ENCODE data around the gene ASPSCR1.

Gene ASPSCR1

DNA sequence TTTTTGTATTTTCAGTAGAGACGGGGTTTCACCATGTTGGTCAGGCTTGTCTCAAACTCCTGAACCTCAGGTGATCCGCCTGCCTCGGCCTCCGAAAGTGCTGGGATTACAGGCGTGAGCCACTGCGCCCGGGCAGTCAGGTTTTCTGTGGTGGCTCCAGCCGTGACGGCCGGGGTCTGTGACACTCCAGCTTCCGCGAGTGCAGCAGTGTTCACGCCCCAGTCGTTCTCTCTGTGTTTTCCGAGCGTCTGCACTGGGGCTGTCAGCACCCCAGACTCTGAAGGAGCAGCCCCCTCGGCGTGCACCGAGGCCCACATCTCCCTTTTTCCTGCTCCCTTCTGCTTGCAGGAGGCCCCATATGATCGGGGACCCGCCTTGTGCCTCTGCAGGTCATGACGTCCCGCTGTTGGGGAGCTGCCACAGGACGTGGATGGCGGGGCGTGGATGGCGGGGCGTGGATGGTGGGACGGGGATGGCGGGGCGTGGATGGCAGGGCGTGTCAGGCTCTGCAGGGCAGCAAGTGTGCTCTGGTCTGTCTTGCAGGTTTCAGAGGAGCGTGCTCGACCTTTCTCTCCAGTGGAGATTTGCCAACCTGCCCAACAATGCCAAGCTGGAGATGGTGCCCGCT lies 5.7 kb downstream of the ASPSCR1 start:
- DNase-seq (ENCODE audit: low read depth), result no peak

DNA sequence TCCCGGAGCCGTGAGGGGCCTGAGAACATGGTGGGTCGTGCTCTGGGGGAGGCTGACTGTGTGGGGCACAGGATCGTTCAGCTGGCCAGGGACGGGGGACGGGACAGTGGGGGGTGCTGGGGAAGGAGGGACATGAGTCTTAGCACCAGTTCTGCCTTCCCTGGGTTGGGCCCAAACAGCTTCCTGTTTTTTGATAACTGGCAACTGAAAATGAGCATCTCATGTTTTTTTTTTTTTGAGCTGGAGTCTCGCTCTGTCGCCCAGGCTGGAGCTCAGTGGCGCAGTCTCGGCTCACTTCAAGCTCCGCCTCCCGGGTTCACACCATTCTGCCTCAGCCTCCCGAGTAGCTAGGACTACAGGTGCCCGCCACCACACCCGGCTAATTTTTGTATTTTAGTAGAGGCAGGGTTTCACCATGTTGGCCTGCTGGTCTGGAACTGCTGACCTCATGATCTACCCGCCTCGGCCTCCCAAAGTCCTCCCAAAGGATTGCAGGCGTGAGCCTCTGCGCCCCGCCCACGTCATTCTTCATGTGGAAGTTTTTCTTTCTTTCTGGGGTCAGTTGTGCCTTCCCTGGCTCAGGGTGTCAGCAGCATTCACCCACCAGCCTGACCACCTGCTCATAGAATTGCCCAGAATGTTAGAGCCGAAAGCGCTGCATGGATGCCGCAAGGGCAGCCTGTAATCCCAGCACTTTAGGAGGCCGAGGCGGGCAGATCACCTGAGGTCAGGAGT lies 6.4 kb downstream of the ASPSCR1 start:
- no peak for DNase-seq (ENCODE audit: low read depth)

DNA sequence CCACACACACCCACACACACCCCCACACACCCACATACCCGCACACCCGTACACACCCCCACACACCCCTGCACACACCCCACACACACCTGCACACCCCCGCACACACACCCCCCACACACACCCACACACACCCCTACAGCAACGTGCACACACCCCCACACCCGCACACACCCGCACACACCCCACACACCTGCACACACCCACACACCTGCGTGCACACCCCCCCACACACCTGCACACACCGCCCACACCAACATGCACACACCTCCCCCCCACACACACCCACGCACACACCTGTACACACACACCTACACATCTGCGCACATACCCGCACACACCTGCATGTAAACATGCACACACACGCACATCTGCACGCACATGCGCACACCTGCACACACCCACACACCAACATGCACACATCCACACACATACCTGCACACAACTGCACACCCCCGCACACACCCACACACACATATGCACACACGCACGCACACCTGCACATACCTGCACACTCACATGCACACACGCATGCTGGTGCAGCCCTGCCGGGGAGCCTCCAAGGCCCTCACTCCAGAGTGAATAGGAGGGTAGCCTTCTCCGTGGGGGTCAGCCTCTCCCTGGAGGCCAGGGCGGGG lies 7.5 kb downstream of the ASPSCR1 start:
- DNase-seq (ENCODE audit: low read depth), result no peak

DNA sequence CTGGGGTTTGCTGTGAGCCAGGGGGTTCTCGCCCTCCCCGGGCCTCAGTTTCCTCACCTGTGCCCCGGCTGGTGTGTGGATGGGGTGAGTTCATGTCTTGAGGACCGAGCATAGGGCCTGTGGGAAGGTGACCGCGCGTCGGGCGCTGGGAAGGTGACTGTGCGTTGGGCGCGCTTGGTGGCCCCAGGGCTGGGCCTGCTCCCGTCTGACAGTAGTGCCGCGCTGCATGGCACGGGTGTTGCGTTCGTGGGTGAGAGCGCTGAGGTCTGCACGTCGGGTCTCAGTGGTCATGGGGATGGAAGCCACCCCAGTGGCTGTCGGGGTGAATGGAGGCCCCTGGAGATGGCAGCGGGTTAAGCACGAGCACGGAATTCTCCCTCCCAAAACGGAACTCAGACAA lies 9.2 kb downstream of the ASPSCR1 start:
- no peak for DNase-seq (ENCODE audit: low read depth)

DNA sequence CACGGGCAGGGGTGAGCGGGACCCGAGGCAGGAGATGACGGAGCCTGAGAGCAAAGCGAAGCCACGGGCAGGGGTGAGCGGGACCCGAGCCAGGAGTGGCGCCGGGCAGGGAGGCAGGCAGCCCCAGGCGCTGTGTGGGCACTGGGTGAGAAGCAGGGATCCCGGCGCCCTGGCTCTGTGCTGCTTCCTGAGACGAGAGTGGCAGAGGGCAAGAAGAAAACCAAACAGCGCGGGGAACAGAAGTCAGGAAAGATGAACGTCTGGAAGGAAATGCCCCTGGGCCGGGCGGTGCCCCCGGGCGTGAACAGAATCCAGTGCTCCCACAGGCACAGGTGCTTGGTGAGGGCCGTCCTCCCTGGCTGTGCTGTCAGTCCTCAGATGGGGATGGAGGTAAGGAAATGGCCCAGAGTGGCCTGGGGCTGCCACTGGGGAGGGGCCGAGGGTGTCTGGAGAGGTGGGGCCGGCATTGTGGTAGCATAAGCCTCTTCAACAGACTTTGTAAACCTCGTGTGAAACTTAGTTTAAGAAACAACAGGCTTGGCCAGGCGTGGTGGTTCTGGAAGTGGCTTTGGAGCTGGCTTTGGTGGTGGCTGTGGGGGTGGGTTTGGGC lies 9.8 kb downstream of the ASPSCR1 start:
- no peak for DNase-seq (ENCODE audit: low read depth)

DNA sequence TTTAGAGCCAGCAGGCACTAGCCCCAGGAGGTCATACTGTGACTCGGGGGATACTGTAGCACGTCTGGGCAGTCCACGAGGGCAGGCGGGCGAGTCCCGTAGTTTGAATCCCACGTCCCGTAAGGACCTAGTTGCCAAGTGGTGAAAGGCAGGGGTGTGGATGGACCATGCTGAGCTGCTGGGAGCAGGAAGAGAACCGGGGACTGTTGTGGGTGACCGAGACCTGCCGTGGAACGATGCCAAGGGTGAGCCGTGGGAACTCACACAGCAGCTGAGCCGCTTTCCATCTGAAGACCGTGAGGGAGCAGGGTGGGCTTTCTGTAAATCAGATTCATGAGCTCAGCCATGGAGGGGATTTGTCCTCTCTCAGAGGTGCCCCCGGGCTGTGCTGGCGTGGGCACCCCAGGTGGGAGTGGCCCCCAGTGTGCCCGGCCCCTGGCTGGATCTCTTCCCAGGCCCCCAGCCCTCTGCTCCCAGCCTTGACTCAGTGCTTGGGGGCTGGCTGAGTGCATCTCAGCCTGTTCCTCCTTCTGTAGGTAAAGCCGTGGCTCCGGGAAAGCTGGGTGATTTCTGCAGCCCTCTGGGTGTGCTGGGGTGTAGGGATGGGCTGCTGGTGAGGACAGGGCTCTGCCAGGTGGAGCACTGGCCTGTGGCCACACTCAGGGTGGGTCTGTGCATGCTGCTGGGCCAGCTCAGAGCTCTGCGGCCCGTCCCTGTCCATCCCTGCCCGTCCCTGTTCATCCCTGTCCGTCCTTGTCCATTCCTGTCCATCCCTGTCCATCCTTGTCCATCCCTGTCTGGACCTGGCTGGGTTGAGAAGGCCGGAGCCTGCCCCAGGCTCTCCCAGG lies 13.6 kb downstream of the ASPSCR1 start:
- DNase-seq (ENCODE audit: low read depth), result no peak

DNA sequence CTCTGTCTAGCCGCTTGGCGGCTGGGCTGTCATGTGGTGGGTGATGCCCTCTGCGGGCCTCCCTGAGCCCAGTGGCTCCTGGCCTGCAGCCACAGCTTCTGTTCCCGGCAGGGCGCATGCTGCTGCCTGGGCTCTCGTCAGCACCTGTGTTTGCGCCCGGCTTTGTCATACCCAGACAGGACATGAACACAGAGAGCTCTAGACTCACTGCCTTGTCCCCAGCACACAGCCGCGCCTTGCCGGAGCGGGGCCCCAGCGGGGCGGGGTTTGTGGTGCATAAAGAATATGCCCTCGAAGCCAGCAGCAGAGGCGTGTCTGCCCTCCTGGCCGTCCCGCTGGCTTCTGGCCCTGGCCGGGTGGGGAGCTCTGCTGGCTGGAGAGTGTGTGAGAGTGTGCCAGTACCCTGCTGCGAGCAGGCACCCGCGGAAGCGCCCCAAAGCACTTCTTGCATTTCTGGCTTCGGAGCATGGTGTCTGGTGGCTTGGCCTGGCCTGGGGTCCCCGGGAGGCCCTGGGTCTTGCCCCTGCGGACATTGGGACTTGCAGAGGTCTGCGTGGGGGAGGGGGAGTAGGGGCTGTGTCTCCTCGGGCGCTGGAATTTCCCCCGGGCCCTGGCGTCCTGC lies 14.4 kb downstream of the ASPSCR1 start:
- DNase-seq (ENCODE audit: low read depth), result peak; percentile 29

DNA sequence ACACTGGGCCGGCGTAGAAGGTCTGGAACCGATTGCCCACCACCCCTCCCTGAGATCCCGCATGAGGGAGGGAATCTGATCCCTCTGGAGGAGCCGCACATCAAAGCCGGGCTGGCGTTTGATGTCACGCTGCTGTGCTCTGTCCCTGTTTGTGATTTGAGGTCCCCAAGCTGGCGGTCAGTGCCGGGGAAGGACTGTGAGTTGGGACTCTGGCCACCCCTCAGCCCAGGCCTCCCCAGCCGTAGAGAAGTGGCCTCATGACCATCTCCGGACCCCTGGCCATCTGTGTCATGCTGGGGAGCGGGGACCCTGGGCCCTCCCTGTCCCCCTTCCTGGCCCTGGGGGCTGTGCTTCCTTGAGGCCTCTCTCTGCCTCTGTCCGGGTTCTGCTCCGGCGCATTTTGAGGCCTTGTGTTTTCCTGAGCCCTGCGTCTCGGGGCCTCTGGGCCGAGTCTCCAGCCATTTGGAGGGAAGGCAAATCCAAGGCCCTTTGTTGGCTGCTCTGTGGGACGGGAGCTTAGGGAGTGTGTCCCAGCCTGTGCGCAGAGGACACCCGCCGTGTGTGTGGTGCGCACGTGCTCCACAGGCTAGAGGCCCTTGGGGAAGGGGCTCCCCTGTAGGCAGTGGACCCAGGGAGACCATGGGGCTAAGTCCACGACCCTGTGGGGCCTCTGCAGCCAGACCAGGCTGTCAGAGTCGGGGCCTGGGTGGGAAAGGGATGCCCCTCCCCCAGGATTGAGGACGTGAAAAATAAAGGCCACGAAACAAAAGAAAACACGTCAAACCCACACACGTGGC lies 15.1 kb downstream of the ASPSCR1 start:
- no peak for DNase-seq (ENCODE audit: low read depth)

DNA sequence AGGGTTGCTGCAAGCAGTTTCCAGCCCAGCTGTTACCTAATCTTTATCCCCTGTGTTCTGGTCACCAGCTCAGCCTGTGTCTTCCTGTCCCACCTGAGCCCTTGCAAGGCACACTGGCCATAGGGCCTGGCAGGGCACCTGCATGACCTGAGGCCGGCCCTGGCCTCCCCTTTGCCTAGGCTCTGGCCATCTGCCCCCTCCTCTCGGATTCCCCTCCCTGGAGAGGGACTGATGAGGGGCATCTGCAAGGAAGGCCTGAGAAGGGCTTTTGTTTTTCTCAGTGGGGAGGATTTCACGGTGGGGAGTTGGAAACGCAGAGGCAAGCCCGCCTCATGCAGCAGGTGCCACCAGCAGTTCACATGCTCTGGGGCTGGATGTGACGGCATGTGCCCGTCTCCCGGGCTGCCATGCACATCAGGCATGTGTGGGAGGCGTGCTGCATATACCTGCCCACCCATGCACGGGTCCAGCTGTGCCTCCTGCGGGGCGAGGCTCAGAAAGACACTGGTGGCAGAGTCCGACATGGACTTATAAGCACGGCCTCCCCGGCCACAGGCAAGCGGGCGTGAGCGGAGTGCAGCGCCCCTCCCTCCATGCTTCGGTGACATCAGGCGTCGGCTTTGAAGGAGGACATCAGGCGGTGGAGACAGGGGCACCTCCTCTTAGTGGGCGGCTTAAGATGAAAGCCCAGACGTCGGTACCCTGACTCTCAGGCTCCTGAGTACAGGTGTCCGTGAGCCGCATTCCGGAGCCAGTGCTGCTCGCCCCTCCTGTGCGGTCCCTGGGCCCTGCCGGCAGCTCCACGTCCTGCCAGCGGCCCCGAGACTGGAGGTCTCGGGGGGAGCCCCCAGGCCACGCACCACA lies 16.5 kb downstream of the ASPSCR1 start:
- DNase-seq (ENCODE audit: low read depth), result no peak

DNA sequence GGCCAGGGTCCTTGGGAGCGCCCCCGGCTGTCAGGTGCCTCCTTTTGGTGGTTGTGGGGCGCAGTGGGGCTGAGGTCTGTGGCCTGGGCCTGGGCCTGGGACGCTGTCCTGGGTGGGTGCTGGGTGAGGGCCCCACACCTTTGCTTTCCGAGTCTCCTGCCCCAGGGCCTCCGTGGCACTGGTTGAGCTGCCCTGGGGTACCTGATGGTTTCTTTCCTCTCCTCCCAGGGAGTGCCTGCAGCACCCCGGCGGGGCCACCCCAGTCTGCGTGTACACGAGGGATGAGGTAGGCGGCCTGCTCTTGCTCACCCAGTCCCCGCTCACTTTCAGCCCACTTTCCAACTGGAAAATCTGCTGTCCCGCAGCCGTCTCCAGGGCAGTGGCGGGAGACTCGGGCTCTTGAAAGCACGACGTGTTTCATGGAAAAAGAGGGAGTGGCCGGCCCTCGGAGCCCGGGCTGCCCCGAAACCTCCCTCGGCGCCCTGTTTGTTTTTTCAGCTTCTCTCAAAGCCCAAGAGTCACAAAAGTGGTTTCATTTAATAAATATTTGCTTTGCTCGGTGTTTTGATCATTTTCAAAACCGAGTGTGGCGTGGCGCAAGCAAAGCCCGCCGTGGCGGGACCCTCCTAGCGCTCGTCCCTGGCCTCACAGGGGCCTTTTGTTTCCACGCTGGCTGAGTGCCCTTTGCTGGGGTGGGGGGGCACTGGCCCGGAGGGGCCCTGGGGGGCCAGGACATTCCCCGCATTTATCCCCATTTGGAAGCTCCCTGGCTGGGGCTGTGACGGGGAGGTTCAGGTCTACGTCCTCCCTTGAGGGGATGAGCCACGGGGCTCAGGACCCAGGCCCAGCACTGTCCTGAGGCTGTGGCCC lies 17.4 kb downstream of the ASPSCR1 start:
- DNase-seq (ENCODE audit: low read depth), result no peak

DNA sequence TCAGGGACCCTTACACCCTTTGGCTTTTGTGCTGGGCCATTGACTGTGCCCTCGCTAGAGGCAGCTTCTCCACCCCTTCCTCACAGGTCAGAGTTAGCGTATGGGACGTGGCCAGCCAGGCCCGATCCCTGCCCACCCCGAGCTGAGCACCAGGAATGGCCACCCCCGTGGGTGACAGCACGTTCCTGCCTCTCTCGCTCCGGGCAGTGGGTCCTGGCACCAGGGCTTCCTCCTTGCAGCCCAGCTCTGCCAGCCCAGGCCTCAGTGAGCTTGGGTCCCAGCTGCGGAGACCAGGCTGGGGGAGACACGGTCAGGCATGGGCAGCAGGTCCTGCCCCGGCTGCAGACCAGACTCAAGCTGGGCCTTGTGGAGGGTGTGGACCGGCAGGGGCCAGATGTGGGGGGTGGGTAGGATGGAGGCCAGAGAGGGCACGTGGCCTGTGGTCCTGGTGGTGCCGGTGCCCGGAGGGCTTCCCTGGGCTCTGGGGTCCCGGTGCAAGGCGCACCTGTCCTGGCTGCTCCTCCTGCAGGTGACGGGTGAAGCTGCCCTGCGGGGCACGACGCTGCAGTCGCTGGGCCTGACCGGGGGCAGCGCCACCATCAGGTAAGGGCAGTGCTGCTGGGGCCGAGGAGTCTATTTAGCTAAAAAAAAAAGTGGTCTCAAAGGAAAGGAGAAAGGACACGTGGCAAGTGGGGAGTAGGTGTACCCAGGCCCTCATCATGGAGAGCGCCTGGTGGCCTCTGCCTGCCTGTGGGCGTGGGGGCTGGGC lies 18.2 kb downstream of the ASPSCR1 start:
- DNase-seq (ENCODE audit: low read depth), result no peak

DNA sequence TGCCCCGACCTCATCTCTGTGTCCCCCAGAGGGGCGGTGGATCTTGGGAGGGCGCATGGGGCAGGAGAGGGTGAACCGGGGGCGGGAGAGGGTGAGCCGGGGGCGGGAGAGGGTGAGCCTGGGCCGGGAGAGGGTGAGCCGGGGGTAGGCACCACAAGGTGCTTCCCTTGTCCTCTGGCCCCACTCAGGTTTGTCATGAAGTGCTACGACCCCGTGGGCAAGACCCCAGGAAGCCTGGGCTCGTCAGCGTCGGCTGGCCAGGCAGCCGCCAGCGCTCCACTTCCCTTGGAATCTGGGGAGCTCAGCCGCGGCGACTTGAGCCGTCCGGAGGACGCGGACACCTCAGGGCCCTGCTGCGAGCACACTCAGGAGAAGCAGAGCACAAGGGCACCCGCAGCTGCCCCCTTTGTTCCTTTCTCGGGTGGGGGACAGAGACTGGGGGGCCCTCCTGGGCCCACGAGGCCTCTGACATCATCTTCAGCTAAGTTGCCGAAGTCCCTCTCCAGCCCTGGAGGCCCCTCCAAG lies 18.9 kb downstream of the ASPSCR1 start:
- no peak for DNase-seq (ENCODE audit: low read depth)

DNA sequence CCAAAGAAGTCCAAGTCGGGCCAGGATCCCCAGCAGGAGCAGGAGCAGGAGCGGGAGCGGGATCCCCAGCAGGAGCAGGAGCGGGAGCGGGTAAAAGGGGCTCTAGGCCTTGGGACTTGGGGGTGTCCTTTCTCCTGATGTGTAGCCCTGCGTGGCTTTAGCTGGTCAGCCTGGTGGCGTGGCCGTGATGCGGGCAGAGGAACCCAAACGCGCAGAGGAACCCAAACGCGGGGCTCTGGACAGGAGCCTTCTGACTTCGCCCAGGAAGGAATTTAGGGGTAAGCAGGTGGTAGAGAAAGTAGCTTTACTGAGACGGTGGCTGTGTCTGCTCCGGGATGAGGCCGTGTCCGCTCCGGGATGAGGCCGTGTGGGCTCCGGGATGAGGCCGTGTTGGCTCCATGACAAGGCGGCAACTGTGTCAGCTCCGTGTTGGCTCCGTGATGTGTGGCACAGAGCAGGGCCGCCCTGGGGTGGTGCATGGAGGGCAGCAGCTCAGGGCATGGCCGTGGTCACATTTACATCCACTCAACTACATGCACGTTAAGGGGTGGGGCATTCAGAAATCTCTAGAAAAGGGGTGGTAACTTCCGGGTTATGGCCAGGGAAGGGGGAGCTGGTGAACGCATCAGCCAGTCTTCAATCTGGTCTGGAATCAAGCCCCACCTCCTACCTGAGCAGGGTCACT lies 19.5 kb downstream of the ASPSCR1 start:
- DNase-seq (ENCODE audit: low read depth), result no peak

DNA sequence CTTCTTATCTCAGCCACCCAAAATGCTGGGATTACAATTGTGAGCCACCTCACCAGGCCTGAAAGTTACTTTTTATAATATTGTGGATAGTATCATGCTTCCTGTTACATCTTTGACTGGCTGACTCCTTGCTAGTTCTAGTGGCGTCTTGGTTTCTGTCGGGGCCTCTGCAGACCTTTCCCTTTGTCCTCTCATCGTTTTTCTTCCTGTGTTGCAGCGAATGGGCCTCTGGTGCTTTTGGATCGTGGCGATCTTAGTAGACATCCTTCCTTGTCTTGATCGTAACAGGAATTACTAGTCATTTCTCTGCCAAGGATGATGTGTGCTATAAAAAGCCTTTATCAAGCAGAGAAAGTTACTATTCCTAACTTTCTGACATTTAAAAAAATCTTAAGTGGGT lies 20.8 kb downstream of the ASPSCR1 start:
- DNase-seq (ENCODE audit: low read depth), result no peak

DNA sequence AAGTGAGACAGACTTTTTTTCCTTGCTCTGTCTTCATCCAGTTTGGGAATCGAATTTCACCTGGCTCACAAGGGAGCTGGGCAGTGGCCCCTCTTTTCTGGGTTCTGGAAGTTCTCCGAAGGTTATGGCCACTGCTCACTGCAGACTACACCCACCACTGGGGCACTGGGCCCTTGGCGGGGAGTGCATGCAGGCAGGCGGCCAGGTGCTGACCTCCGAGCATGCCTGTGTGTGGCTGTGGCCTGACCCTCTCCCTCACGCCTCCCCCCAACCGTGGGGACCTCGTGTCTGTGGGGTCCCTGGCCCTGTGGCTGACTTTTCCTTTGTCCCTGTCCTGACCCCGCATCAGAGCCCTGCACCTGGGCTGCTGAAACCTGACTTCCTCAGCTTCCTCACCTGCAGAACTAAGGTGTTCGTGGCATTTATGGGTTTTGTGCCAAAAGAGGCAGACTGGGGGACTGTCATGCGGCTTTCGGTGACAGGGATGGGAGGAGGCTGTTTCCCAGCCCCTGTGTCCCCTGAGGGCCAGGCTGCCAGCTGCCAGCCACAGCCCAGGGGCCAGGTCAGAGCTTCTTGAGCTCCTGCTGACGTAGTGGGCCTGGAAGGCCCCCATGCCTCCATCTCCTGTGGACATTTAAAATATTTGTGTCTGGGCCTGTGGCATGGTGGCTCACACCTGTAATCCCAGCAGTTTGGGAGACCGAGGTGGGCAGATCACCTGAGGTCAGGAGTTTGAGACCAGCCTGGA lies 21.4 kb downstream of the ASPSCR1 start:
- no peak for DNase-seq (ENCODE audit: low read depth)

DNA sequence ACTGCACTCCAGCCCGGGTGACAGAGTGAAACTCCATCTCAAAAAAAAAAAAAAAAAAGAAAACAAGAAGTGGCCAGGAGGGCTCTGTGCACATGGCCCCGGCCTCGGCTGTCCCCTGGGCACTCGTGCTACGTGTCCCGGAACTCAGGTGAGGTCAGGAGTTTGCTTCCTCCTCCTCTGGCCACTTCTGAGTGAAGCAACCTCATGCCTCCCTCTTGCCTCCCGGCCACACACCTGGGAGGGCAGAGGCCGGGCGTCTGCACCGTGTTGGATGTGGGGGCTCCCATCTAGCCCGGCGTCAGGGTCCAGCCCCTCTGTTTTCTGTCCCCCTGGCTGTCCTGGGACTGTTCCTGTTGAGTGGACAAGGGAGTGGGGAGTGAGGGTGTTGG lies 22.2 kb downstream of the ASPSCR1 start:
- DNase-seq (ENCODE audit: low read depth), result no peak
